Ecto neural progenitor cell (in vitro differentiated cells): ENCODE measurements around the gene GLOD5.

Experiments used
- DNase-seq: peaks from one replicate; pipeline ENCODE4 v3.0.0-alpha.2; 2018; ENCODE audit warnings: low spot score

Gene GLOD5

GRCh38 chrX:48754238-48754637 lies 7.3 kb upstream of the GLOD5 start:
- DNase-seq: no peak

GRCh38 chrX:48769230-48769629 lies 7.7 kb downstream of the GLOD5 start:
- no peak for DNase-seq

- DNase-seq: no peak
These were observed 8.7 kb downstream of the GLOD5 start for GRCh38 chrX:48770296-48770695.

GRCh38 chrX:48772602-48773001 lies 11.1 kb downstream of the GLOD5 start:
- no peak for DNase-seq

GRCh38 chrX:48776818-48777439 lies 15.4 kb downstream of the GLOD5 start:
- DNase-seq: no peak

GRCh38 chrX:48779399-48779798 lies 17.9 kb downstream of the GLOD5 start:
- no peak for DNase-seq

- no peak for DNase-seq
These were observed 20.2 kb downstream of the GLOD5 start for GRCh38 chrX:48781705-48782104.

GRCh38 chrX:48782216-48782615 lies 20.7 kb downstream of the GLOD5 start:
- DNase-seq: no peak

- no peak for DNase-seq
These were observed 21.2 kb downstream of the GLOD5 start for GRCh38 chrX:48782795-48783194.

- DNase-seq: no peak
These were observed 23.2 kb downstream of the GLOD5 start for GRCh38 chrX:48784726-48785125.

- no peak for DNase-seq
These were observed 23.6 kb downstream of the GLOD5 start for GRCh38 chrX:48785186-48785539.

- no peak for DNase-seq
These were observed 24.1 kb downstream of the GLOD5 start for GRCh38 chrX:48785540-48786214.

- DNase-seq: no peak
These were observed 24.8 kb downstream of the GLOD5 start, which contains the start of gene GATA1 for GRCh38 chrX:48786341-48786800. TSS of gene GATA1 (plus strand) at chrX:48786590. CDS start at chrX:48791110, 4,520 bp downstream.

GRCh38 chrX:48786825-48787504 lies 25.4 kb downstream of the GLOD5 start:
- no peak for DNase-seq

GRCh38 chrX:48787505-48788443 lies 26.2 kb downstream of the GLOD5 start:
- DNase-seq: no peak

- no peak for DNase-seq
These were observed 28.0 kb downstream of the GLOD5 start for GRCh38 chrX:48789366-48790220.

GRCh38 chrX:48790477-48790876 lies 28.9 kb downstream of the GLOD5 start:
- DNase-seq: no peak

- no peak for DNase-seq
These were observed 29.7 kb downstream of the GLOD5 start for GRCh38 chrX:48791063-48791820.

- DNase-seq: no peak
These were observed 30.7 kb downstream of the GLOD5 start for GRCh38 chrX:48792219-48792618.

- no peak for DNase-seq
These were observed 32.4 kb downstream of the GLOD5 start for GRCh38 chrX:48793935-48794334.
